Kidney epithelial cell (primary cell): ENCODE measurements around the gene DZANK1. TPM values are rescaled to one million over a fixed set of nuclear protein-coding genes. Genes with fewer than 3 reads are reported as not detected.
"Not testable (repeated sequence)": the region's sequence is repeated elsewhere in the genome, so short reads cannot be mapped to it uniquely, and the experiment has no call there.

Experiments
- DNase-seq: peaks from one replicate; pipeline ENCODE4 v3.0.0-alpha.2; 2010; ENCODE audit warnings: low read depth
- H3K27me3 ChIP-seq: 2 replicates; pipeline ENCODE4 v1.6.0; 2011; ENCODE audit warnings: low read length; ENCODE audit not compliant: control insufficient read depth, insufficient read depth
- H3K36me3 ChIP-seq: 2 replicates; pipeline ENCODE4 v1.5.1; 2011; ENCODE audit warnings: low read length; ENCODE audit not compliant: control insufficient read depth, insufficient read depth
- H3K4me3 ChIP-seq: 2 replicates; pipeline ENCODE4 v1.5.1; 2011; ENCODE audit warnings: low read depth, mild to moderate bottlenecking, control low read depth, low read length
- total RNA-seq: library from RNA; depleted of rRNA; stranded (reverse); fragments of >200 nt; gene quantifications from 2 replicates; pipeline ENCODE4 v1.2.3, GENCODE V29; 2015
- TF ChIP-seq, protein P1 (sequence below): IDR thresholded peaks from 2 replicates; pipeline ENCODE4 v1.5.1; 2011; ENCODE audit warnings: mild to moderate bottlenecking, moderate library complexity, low read length, control low read depth, inconsistent platforms; ENCODE audit not compliant: insufficient read depth, poor library complexity, severe bottlenecking

DZANK1 gene
- total RNA-seq, 1 donor from 2014 or later = 1.4 TPM

DNA sequence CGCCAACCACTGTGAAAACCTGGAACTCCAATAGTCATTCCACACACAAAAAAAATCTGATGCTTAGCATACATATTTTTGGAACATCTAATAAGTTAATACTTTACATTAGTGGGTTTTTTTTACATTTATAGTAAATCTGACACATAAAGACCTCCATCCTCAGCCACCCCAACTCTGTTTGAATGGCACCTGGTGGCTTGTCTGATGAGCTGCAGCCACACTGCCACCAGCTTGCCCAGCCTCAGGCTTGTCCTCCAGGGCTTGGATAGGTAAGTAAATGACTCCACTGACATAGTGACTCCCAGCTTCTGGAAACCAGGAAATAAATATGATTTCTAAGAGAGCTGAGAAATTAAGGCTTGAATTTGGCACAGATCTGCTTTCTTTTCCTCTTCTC lies 107.0 kb downstream of the DZANK1 start:
- Histone ChIP-seq H3K4me3 (no peak overlapping the region), H3K27me3 (no peaks in the 10 kb centered on the region), H3K36me3 (no peaks in the 10 kb centered on the region)
- TF ChIP-seq, protein P1, sequence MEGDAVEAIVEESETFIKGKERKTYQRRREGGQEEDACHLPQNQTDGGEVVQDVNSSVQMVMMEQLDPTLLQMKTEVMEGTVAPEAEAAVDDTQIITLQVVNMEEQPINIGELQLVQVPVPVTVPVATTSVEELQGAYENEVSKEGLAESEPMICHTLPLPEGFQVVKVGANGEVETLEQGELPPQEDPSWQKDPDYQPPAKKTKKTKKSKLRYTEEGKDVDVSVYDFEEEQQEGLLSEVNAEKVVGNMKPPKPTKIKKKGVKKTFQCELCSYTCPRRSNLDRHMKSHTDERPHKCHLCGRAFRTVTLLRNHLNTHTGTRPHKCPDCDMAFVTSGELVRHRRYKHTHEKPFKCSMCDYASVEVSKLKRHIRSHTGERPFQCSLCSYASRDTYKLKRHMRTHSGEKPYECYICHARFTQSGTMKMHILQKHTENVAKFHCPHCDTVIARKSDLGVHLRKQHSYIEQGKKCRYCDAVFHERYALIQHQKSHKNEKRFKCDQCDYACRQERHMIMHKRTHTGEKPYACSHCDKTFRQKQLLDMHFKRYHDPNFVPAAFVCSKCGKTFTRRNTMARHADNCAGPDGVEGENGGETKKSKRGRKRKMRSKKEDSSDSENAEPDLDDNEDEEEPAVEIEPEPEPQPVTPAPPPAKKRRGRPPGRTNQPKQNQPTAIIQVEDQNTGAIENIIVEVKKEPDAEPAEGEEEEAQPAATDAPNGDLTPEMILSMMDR = no peak
- DNase-seq = no peak

DNA sequence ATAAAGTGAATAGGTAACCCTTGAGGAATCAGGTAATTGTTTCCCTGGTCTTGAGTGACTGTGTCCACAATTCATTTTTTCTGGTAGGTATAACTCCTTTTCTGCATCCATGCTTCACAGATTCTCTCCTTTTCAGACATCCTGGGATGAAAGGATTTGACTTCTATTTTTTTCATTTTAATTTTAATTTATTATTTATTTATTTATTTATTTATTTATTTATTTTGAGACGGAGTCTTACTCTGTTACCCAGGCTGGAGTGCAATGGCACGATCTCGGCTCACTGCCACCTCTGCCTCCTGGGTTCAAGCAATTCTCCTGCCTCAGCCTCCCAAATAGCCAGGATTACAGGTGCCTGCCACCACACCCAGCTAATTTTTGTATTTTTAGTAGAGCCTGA lies 117.1 kb downstream of the DZANK1 start:
- not testable (repeated sequence) for H3K27me3 ChIP-seq, H3K36me3 ChIP-seq, H3K4me3 ChIP-seq, DNase-seq

Other genes with a start within 250 kb of the DZANK1 start
- gene ZNF133, start 178.5 kb downstream of the DZANK1 start, total RNA-seq = 10.0 and 10.8 TPM in 2 replicates
- gene POLR3F, start 360 bp upstream of the DZANK1 start, total RNA-seq = 12.3 and 13.7 TPM in 2 replicates
- gene RBBP9, start 30.2 kb upstream of the DZANK1 start, total RNA-seq = 17.3 and 25.7 TPM in 2 replicates
- 78.2 and 84.5 TPM in 2 replicates for gene SEC23B, start 40.9 kb upstream of the DZANK1 start, total RNA-seq
- gene SMIM26, start 100.4 kb upstream of the DZANK1 start, total RNA-seq = 122 and 178 TPM in 2 replicates
- gene DTD1, start 121.0 kb upstream of the DZANK1 start, total RNA-seq = 158 and 214 TPM in 2 replicates